HK-2 (cell line): ENCODE data around the gene MBD4.
A peak's percentile ranks its signal among the peaks of the same experiment; 100 is the strongest.
"Not testable (repeated sequence)": the region's sequence is repeated elsewhere in the genome, so short reads cannot be mapped to it uniquely, and the experiment has no call there.

Experiments
- DNase-seq: peaks from one replicate; pipeline ENCODE4 v3.0.0-alpha.2; 2018; ENCODE audit not compliant: unreplicated experiment

The MBD4 gene

GRCh38 chr3:129432036-129432435 lies 7.7 kb downstream of the MBD4 start:
- no peak for DNase-seq

- DNase-seq: no peak
These were observed 10.1 kb downstream of the MBD4 start for GRCh38 chr3:129429602-129430001.

- DNase-seq: no peak
These were observed 10.7 kb downstream of the MBD4 start for GRCh38 chr3:129429080-129429451.

DNA sequence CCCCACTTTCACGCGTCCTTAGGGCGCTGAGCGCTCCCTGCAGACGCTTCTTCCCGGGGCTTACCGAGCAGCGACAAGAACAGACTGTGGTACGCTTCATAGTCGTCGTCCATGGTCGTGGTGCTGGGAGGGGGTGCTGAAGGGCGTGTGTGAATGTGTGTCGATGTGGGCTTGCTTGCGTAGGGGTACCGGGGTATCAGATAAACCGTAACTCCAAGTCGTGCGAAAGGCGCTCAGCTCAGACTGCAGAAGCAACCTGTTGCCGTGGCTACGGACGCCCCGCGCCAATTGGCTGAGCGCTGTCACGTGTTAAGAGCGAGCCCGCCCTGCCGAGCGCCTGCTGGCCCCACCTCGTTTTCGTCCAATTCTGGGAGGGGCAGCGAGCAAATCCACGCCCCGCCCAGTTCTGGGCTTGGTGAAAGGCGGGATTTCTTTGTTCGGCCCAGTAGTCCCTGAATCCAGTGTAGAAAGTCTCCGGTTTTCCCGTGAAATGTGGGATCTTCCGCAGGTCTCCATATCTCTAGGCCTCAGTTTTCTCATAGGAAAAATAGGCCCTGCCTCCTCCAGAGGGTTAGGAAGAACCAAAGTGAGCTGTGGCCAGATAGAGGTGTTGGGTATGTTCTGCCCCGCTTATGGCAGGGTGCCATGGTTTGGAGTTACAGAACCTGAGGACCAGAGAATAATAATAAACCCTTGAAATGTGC lies 11.2 kb downstream of the MBD4 start, which contains the start of gene EFCAB12:
TSS of gene EFCAB12 (minus strand) at position 261 of the 704 bp plus-strand sequence. CDS start at position 113, 148 bp downstream.
- peak; percentile 94 for DNase-seq

- no peak for DNase-seq
These were observed 11.8 kb downstream of the MBD4 start for GRCh38 chr3:129428007-129428375.

- no peak for DNase-seq
These were observed 14.1 kb downstream of the MBD4 start for GRCh38 chr3:129425619-129426018.

- DNase-seq: no peak
These were observed 14.5 kb downstream of the MBD4 start for GRCh38 chr3:129425213-129425612.

DNA sequence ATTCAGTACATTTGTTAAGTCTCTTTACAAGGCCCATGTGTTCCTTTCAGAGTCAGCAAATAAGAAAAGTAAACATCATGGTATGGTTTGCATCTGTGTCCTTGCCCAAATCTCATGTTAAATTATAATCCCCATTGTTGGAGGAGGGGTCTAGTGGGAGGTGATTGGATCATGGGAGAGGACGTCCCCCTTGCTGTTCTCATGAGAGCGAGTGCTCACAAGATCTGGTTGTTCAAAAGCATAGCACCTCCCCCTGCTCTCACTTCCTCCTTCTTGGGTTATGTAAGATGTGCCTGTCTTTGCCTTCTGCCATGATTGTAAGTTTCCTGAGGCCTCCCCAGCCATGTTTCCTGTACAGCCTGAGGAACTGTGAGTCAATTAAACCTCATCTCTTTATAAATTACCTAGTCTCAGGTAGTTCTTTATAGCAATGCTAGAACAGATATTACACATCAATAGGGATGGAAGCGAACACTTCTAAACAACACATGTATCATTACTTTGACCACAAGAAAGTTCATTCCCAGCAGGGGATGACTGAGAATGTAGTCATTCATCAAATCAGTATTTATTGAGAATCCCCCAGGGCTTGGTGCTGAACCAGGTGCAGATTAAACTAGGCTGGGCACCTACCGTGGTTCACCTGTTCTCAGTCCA lies 15.4 kb downstream of the MBD4 start:
- DNase-seq: no peak

DNA sequence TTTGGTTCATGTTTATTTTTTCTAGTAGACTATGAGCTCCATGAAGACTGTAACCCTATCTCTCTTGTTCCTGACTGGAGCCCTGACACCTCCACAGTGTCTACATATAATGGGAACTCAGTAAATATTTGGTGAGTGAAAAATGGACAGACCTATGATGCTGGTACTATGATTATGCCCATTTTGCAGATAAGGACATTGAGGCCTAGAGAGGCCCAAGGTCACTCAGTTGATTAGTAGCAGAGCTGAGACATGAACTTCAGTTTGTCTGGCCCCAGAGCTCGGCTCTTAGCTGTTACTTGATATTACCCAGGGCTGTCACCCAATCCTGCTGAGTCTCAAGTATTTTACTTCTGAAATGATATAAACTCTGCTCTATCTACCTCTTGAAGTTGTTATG lies 16.9 kb downstream of the MBD4 start:
- no peak for DNase-seq

GRCh38 chr3:129421988-129422745 lies 17.6 kb downstream of the MBD4 start:
- no peak for DNase-seq

GRCh38 chr3:129421236-129421883 lies 18.4 kb downstream of the MBD4 start:
- DNase-seq: no peak

DNA sequence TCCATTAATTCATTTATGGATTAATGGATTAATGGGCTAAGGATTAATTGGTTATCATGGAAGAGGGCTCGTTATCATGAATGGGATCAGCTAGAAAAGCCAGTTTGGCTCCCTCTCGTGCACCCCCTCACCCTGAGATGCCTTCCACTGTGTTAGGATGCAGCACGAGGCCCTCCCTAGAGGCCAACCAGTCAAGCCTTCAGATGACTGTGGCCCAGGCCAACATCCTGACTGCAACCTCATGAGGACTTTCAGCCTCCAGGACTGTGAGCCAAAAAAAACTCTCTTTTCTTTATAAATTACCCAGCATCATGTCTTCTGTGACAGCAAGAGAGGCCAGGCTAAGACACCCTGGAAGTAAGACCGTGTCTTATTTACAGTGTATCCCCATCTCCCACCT lies 20.3 kb downstream of the MBD4 start:
- no peak for DNase-seq

DNA sequence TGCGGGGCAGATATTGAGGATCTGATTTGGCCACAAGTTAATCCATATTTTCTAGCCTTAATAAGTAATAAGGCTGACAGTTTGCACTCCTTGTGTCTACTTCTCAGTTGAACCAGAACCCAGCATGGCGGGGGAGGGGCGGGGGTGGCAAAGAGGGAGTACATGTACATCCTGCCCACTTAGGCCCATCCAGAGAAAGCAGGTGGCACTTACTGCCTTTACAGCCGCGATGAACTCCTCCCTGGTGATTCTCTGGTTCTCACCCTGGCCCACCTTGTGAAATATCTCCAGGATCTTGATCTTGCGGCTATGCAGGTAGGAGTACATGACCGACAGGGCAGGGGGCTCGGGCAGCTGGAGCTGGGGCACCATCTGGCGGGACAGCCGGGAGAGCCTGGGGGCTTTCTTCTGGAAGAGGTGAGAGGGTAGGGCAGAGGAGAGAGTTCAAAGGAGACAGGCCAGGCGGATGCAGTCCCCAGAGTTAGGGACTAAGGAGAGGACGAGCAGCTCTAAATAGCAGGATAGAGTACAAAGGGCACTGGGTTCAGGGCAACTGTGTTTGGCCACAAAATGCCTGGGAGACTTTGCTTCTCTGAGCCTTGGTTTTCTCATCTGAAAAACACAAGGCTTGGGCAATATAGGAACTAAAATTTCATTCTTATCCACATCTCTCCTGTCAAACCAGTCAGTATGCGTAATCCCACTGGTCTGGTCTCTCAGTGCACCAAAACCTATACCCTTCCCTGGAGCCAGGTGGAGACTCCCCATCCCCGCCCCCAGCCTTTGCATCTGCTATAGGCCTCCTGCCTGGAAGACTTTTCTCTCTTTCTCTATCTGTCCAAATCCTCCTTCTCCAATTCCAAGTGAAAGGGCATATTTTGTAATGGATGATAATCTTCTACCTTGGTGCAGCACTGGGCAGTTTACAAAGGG lies 21.4 kb downstream of the MBD4 start:
- DNase-seq: no peak

- no peak for DNase-seq
These were observed 22.4 kb downstream of the MBD4 start for GRCh38 chr3:129417326-129417725.

DNA sequence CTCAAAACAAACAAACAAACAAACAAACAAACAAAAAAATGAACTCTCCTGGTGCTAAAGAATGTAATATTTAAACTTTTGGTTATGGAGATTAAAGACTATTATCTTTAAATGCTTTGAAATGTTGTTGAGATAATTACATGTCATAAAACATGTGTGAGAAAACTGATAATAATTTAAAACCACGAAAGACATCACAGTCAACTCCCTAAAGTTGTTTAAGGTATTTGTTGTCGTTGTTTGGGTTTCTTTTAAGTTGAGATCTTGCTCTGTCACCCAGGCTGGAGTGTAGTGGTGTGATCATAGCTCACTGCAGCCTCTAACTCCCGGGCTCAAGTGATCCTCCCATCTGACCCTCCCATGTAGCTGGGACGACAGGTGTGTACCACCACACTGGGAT lies 23.3 kb downstream of the MBD4 start:
- DNase-seq: no peak

DNA sequence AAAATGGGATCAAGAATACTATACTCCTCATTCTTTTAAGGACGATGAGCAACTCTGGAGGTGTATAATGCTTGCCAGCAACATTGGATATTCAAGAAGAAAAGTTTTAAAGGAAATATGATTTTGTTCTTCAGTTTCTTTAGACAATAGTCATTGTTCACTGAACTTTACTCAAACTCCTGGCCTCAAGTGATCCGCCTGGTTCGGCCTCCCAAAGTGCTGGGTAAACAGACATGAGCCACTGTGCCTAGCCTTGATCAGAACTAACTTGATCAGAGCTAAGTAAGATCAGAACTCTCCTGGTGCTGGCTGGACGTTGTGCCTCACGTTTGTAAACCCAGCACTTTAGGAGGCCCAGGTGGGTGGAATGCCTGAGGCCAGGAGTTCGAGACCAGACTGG lies 23.9 kb downstream of the MBD4 start:
- DNase-seq: no peak

DNA sequence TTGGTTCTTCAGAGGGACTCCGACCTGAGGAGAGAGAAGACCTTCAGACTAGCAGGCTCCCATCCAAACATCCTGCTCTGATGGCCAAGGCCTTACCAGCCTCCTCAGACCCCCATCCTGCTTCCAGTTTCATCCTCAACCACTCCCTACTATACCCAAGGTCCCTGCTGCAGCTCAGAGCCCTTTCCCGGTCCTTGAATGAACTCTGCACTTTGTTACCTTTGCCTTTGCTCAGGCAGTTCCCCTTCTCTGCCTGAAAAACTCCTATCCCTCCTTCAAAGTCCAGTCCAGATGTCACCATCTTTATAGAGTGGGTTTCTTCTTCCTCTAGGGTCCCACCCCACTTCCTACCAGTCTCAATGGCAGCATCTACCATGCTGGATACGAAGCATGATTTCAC lies 24.4 kb downstream of the MBD4 start:
- DNase-seq: no peak

- no peak for DNase-seq
These were observed 25.9 kb downstream of the MBD4 start for GRCh38 chr3:129413687-129414506.

- DNase-seq: not testable (repeated sequence)
These were observed 26.5 kb downstream of the MBD4 start for GRCh38 chr3:129413238-129413637.

DNA sequence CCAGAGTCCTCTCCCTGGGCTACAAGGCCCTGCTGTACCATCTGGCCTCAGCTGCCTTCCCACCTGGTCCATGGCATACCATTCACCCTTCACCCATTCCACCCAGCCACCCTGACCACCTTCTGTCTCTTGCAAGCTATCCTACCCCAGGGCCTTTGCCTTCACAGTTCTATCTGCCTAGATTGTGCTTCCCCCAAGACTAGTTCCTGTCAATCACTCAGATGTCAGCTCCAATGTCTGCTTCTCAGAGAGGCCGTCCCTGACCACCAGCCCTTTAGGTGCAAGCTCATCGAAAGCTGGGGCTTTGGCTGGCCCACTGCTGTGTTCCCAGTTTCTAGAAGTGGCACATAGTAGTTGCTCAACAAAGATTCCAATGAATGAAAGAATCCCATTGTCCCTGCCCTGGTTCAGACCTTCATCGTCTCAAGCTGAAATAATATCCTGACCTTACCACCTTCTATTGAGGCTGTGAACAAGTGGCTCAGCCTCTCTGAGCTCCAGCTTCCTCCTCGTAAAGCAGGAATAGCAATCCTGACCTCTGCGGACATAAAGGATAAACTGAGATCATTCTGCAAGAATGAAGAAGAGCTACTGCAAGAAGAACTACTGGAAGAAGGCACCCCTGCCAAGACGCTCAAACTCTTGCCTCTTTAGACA lies 27.1 kb downstream of the MBD4 start:
- DNase-seq: no peak
